GM18909 (cell line): Measurements from ENCODE around the gene LZTS3.
"Not testable (repeated sequence)": the region's sequence is repeated elsewhere in the genome, so short reads cannot be mapped to it uniquely, and the experiment has no call there.

Experiments
- ATAC-seq: cut with Tn5 transposase; IDR thresholded peaks from one replicate; pipeline ENCODE4 v1.9.1; 2021; ENCODE audit warnings: mild to moderate bottlenecking; ENCODE audit not compliant: unreplicated experiment, poor library complexity

LZTS3 gene

GRCh38 chr20:3168829-3169590, 4.3 kb downstream of the LZTS3 start:
- no peak for ATAC-seq

DNA sequence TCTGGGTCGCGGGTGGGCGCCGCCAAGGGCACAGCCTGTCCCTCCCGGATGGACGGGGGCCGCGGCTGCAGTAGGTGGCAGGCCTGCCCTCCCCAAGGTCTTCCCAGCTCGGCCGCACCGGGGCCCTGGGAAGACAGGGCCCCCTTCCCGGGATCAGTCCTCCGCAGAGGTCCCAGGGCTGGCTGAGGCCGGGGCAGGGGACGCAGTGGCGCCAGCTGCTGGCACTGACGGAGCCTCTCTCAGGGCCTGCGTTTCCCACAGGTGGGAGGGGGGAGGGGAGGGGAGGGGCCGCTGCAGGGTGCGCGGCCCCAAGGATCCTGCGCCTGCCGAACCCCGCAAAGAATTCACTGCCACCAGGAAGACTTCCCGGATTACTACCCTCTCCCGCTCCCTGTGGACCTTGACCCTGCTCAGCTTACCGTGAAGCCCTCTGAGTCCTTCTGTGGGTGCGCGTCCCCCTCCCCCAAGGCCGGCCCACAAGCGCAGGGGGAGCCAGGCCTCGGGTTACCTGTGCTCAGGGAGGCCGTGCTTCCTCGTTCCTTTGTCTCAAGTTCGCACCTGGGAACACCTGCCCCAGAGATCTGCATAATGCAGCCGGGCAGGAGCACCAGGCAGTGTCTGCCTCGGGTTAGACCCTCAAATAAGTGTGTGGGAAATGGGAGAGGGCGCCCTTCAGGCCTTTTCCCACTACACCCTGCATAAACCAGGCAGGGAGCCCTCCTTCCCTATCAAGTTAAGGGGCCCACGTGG, 5.1 kb downstream of the LZTS3 start:
- ATAC-seq, result no peak

GRCh38 chr20:3167738-3168078, 5.6 kb downstream of the LZTS3 start:
- ATAC-seq, result no peak

DNA sequence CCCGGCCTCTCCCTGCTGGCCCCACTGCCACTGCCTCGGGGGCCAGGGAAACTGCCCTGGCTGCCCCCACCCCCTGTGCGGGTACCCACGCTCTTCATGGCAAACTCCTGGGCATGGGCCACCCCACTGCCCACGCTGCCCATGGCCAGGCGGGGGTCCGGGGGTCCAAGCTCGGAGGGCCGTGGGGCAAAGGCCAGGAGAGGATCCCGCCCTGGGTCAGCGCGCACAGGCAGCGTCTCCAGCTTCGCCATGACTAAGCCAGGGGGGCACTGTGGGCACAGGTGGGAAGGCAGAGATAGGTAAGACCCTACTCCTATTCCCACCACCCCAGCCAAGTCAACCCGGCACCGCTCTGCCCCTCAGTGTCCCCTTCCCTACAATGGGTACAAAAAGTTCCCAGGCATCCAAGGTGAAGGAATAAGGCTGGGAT, 6.4 kb downstream of the LZTS3 start:
- no peak for ATAC-seq

DNA sequence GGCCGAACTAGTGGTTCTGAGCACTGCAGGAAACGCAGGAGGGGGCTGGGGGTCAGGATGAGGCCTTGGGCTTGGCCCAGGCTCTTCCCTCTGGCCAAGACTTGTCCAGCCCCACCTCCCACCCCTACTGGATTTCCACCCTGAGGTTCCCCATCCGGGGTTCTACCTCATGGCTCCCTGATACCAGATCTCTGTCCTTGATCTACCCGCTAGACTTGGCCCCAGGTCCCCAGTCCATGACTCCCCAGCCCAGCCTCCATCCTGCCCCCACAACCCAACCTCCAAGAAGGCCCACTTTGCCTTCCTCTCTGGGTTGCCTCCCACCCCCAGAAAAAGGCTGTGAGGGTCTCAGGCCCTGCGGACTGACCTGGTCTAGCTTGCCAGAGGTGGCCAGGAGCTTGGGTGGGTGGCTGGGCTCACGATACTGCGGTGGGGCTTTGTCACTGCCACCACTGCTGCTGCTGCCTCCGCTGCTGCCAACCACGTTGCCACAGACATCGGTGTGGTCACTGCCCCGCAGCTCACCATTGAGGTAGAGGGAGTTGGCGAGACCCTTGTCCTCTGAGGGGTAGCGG, 6.9 kb downstream of the LZTS3 start:
- no peak for ATAC-seq

- ATAC-seq, result no peak
These were observed 7.6 kb downstream of the LZTS3 start for GRCh38 chr20:3165473-3166337.

DNA sequence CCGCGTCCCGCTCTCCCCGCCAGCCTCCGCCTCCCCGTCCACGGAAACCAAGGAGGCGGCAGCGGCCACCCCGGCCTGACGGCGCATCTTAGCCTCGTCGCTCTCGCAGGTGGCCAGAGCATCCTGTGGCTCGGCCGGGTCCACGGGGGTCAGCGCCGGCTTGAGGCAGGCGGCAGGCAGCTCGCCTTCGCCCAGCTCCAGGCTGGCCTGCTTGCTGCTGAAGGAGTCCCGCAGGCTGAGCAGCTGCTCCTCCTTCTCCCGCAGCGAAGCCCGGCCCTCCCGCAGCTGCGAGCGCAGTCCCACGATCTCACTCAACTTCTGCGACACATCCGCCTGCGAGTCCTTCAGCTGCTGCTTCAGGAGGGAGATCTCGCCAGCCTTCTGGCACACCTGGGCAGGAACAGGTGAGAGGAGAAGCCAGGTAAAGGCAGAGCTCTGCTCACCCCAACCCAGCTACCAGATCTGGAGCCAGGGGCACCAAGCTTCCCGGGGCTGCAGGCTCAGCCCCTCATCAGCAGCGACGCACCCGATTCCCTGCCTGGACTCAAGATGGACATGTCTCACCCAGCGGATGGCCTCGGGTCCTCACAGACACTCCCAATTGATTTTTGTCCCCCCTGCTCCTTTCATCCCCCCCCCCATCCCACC, 8.5 kb downstream of the LZTS3 start:
- no peak for ATAC-seq

- no peak for ATAC-seq
These were observed 9.1 kb downstream of the LZTS3 start for GRCh38 chr20:3164043-3164762.

- no peak for ATAC-seq
These were observed 10.0 kb downstream of the LZTS3 start for GRCh38 chr20:3163099-3164042.

DNA sequence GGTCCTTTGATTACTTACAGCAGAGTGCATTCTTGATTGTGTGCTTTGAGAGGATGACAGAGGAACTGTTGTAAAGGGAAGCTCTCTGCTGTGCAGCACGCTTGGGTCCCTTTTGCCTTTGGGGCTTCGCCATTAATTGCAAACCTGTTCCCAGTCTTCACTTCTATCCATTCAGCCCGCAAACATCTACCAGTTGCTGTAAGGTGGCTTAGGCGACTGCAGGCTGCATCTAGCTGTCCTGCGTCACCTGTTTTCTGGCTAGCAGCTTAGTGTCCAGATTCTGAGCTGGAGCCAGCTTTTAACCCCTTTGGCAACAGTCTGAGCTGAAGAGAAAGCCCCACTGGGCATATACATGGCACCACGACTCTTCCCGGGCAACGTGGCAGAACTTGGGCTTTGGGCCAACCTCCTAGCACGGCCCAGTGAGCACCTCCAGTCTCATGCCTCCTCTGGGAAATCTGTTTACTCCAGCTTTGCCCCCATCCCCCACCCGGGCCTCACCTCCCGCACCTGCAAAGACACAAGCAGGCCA, 11.2 kb downstream of the LZTS3 start:
- ATAC-seq, result no peak

DNA sequence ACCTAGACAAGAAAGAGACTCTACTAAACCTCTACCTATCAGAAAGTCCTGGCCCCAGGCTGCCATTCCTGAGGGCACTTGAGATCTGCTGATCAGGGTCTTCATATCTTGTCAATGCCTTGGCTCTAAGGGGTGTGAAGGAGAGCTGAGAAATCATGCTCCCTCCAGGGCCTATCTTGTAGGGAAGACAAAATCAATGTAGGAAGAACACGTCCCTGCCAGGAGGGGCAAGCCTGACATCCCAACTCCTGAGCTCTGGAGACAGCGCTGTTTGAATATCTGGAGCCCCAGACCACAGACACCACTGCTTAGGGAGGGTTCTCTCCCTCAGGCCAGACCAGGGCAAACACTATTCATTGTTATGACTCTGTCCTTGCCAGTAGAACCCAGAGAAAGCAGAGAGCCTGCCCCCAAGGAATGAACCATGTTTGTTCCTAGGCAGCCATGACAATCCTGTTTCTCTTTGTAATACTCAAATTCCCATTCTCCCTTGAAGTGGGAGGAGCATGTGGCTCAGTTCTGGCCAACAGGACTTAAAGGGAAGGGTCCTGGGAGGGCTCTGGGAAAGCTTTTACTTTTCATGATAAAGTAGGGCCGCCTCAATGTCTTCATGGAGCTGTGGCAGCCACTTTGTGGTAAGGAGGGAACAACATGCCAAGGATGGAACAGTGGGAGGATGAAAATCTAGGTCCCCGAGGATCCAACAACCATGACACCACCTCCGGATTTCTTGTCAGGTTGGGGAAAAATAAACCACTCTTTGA, 11.9 kb downstream of the LZTS3 start:
- no peak for ATAC-seq

GRCh38 chr20:3160418-3160817, 12.9 kb downstream of the LZTS3 start:
- no peak for ATAC-seq

GRCh38 chr20:3158968-3159431, 14.3 kb downstream of the LZTS3 start:
- no peak for ATAC-seq

GRCh38 chr20:3157817-3158216, 15.5 kb downstream of the LZTS3 start:
- no peak for ATAC-seq

GRCh38 chr20:3156811-3157619, 16.3 kb downstream of the LZTS3 start:
- peak; percentile 66 for ATAC-seq

- not testable (repeated sequence) for ATAC-seq
These were observed 21.2 kb downstream of the LZTS3 start for GRCh38 chr20:3152057-3152644.
